H1 (cell line): ENCODE measurements around the gene KCNQ2. TPM values are rescaled to one million over a fixed set of nuclear protein-coding genes. Genes with fewer than 3 reads are reported as not detected.

Source experiments
- CTCF ChIA-PET: fragments of 300-600 bp; sonication (Branson Sonifier 250); formaldehyde crosslinking; loops from one replicate; lab custom pipeline; 2021; ENCODE audit not compliant: partially characterized antibody; lab: Charles Lee
- POLR2A ChIA-PET: fragments of 300-600 bp; sonication (Branson Sonifier 250); formaldehyde crosslinking; loops from one replicate; lab custom pipeline; 2021; ENCODE audit warnings: inconsistent platforms; ENCODE audit not compliant: partially characterized antibody; lab: Charles Lee
- DNase-seq, 2 experiments: peaks; one replicate each; pipeline versions ENCODE4 v3.0.0 to v3.0.0-alpha.2; 2010 to 2022; ENCODE audit warnings: low spot score in 2 of 2, low read depth in 1 of 2, mixed read lengths in 1 of 2
- FAIRE-seq: peaks from 2 replicates; lab custom pipeline; 2011; peaks lifted over from hg19 to GRCh38; lab: Jason Lieb, UNC
- H2AFZ ChIP-seq: 2 replicates; pipeline ENCODE4 v1.8.1; 2012; ENCODE audit warnings: low read length, inconsistent platforms
- H2AK5ac ChIP-seq: 2 replicates; pipeline ENCODE4 v1.6.1; 2013; ENCODE audit warnings: low read depth, low read length
- H2BK120ac ChIP-seq: replicated peaks from 2 replicates; pipeline ENCODE3; 2013; ENCODE audit warnings: low read depth, low read length, inconsistent platforms
- H2BK12ac ChIP-seq: 2 replicates; pipeline ENCODE4 v1.6.1; 2013; ENCODE audit warnings: low read depth, low read length
- H2BK15ac ChIP-seq: 2 replicates; pipeline ENCODE4 v1.6.1; 2013; ENCODE audit warnings: low read length
- H2BK20ac ChIP-seq: 2 replicates; pipeline ENCODE4 v1.6.1; 2013; ENCODE audit warnings: low read length
- H2BK5ac ChIP-seq: 2 replicates; pipeline ENCODE4 v1.6.1; 2013; ENCODE audit warnings: low read depth, low read length
- H3K14ac ChIP-seq: 2 replicates; pipeline ENCODE4 v1.6.1; 2013; ENCODE audit warnings: inconsistent platforms; ENCODE audit not compliant: insufficient read length
- H3K18ac ChIP-seq: 2 replicates; pipeline ENCODE4 v1.6.1; 2013; ENCODE audit warnings: low read length; ENCODE audit errors: extremely low read depth
- H3K23ac ChIP-seq: 2 replicates; pipeline ENCODE4 v1.6.1; 2013; ENCODE audit warnings: inconsistent platforms; ENCODE audit not compliant: insufficient read length
- H3K23me2 ChIP-seq: 2 replicates; pipeline ENCODE4 v1.6.1; 2013; ENCODE audit warnings: low read depth, low read length
- H3K27ac ChIP-seq: 2 replicates; pipeline ENCODE4 v1.6.1; 2011; ENCODE audit warnings: low read depth, low read length, inconsistent platforms
- H3K27me3 ChIP-seq, 4 experiments: replicated peaks in 1 of 4; 1 replicate in 1 of 4; 2 replicates in 3 of 4; pipeline versions ENCODE4 v1.6.1 to v1.8.1; 2011 to 2013; ENCODE audit warnings: low read length in 3 of 4, mild to moderate bottlenecking in 3 of 4, inconsistent platforms in 2 of 4, mixed read lengths in 2 of 4, moderate library complexity in 1 of 4; ENCODE audit not compliant: control insufficient read depth in 3 of 4, insufficient read depth in 3 of 4; ENCODE audit errors: extremely low read depth in 1 of 4
- H3K36me3 ChIP-seq, 4 experiments: 2 replicates each; pipeline versions ENCODE4 v1.6.1 to v1.8.1; 2011 to 2013; ENCODE audit warnings: mild to moderate bottlenecking in 4 of 4, low read length in 3 of 4, moderate library complexity in 2 of 4, control low read depth in 1 of 4, inconsistent platforms in 1 of 4; ENCODE audit not compliant: insufficient read depth in 4 of 4, control insufficient read depth in 2 of 4
- H3K4ac ChIP-seq: replicated peaks from 2 replicates; pipeline ENCODE3; 2013; ENCODE audit warnings: low read length, low read depth, mixed read lengths, inconsistent platforms; ENCODE audit not compliant: insufficient read length
- H3K4me1 ChIP-seq, 4 experiments: replicated peaks in 1 of 4; 1 replicate in 1 of 4; 2 replicates in 3 of 4; pipeline versions ENCODE4 v1.6.1 to v1.8.1; 2011 to 2013; ENCODE audit warnings: low read length in 3 of 4, inconsistent platforms in 2 of 4, mixed read lengths in 1 of 4; ENCODE audit not compliant: insufficient read depth in 4 of 4, control insufficient read depth in 3 of 4
- H3K4me2 ChIP-seq, 2 experiments: 2 replicates each; pipeline versions ENCODE4 v1.6.1 to v1.8.1; 2011 to 2013; ENCODE audit warnings: low read depth in 2 of 2, low read length in 2 of 2, control low read depth in 1 of 2, inconsistent platforms in 1 of 2, mild to moderate bottlenecking in 1 of 2; ENCODE audit not compliant: insufficient read depth in 1 of 2
- H3K4me3 ChIP-seq, 4 experiments: fragments of 200-600, 300-600 bp in 1 of 4; sonication (generic), shearing (Covaris generic), sonication (Bioruptor Twin) in 1 of 4; 2 replicates each; pipeline versions ENCODE4 v1.5.1 to v1.8.1; 2011 to 2016; ENCODE audit warnings: low read length in 4 of 4, low read depth in 3 of 4, control low read depth in 2 of 4, inconsistent platforms in 2 of 4, mild to moderate bottlenecking in 2 of 4, mixed read lengths in 1 of 4, moderate library complexity in 1 of 4; ENCODE audit not compliant: insufficient read depth in 2 of 4; ENCODE audit errors: extremely low read depth in 1 of 4
- H3K56ac ChIP-seq: replicated peaks from 2 replicates; pipeline ENCODE3; 2013; ENCODE audit warnings: low read depth, mild to moderate bottlenecking, mixed read lengths, low read length, inconsistent platforms; ENCODE audit not compliant: insufficient read length
- H3K79me1 ChIP-seq: 2 replicates; pipeline ENCODE4 v1.6.1; 2013; ENCODE audit warnings: low read depth, low read length, control low read depth
- H3K79me2 ChIP-seq, 2 experiments: 2 replicates each; pipeline versions ENCODE4 v1.6.1 to v1.8.1; 2012 to 2013; ENCODE audit warnings: low read length in 2 of 2, mild to moderate bottlenecking in 2 of 2, inconsistent platforms in 1 of 2; ENCODE audit not compliant: insufficient read depth in 2 of 2, control insufficient read depth in 1 of 2
- H3K9ac ChIP-seq, 4 experiments: replicated peaks in 1 of 4; 1 replicate in 1 of 4; 2 replicates in 3 of 4; pipeline versions ENCODE4 v1.6.1 to v1.8.1; 2011 to 2013; ENCODE audit warnings: low read depth in 3 of 4, low read length in 3 of 4, control low read depth in 2 of 4, mild to moderate bottlenecking in 2 of 4, moderate library complexity in 2 of 4, inconsistent platforms in 1 of 4; ENCODE audit errors: extremely low read depth in 1 of 4
- H3K9me3 ChIP-seq, 2 experiments: 2 replicates each; pipeline versions ENCODE4 v1.6.1 to v1.8.1; 2012 to 2013; ENCODE audit warnings: mild to moderate bottlenecking in 2 of 2, moderate library complexity in 2 of 2, control low read depth in 1 of 2, inconsistent platforms in 1 of 2, low read depth in 1 of 2, low read length in 1 of 2, mixed read lengths in 1 of 2; ENCODE audit not compliant: insufficient read depth in 2 of 2
- H4K20me1 ChIP-seq, 2 experiments: replicated peaks in 1 of 2; 2 replicates each; pipeline versions ENCODE3 to v1.8.1; 2011 to 2013; ENCODE audit warnings: inconsistent platforms in 2 of 2, low read length in 2 of 2, mild to moderate bottlenecking in 1 of 2; ENCODE audit not compliant: insufficient read depth in 2 of 2, control insufficient read depth in 1 of 2
- H4K5ac ChIP-seq: 2 replicates; pipeline ENCODE4 v1.6.1; 2013; ENCODE audit warnings: low read length, low read depth, mixed read lengths, inconsistent platforms; ENCODE audit not compliant: insufficient read length
- H4K8ac ChIP-seq: 2 replicates; pipeline ENCODE4 v1.8.0; 2013; ENCODE audit warnings: mild to moderate bottlenecking, moderate library complexity, low read length, inconsistent platforms; ENCODE audit not compliant: insufficient read depth; ENCODE audit errors: extremely low read depth
- H4K91ac ChIP-seq: replicated peaks from 2 replicates; pipeline ENCODE3; 2013; ENCODE audit warnings: low read length, mixed read lengths, inconsistent platforms; ENCODE audit not compliant: insufficient read length
- EP300 ChIP-seq, 2 experiments: IDR thresholded peaks; 1 replicate in 1 of 2; 2 replicates in 1 of 2; pipeline ENCODE4 v1.6.1; 2011 to 2012; ENCODE audit warnings: low read depth in 2 of 2, low read length in 2 of 2, mild to moderate bottlenecking in 2 of 2, borderline replicate concordance in 1 of 2, inconsistent platforms in 1 of 2, moderate library complexity in 1 of 2
- SIRT6 ChIP-seq: IDR thresholded peaks from one replicate; pipeline ENCODE4 v1.7.1; 2012; ENCODE audit warnings: low read length, inconsistent platforms
- YY1 ChIP-seq: IDR thresholded peaks from 2 replicates; pipeline ENCODE4 v1.6.1; 2011; ENCODE audit warnings: low read depth, mild to moderate bottlenecking, low read length
- WGBS, 2 experiments: shearing (Covaris generic) in 1 of 2; methylation state at CpG; one replicate each; pipeline versions ENCODE4 v1.1.6 to v1.1.7; 2013 to 2015; ENCODE audit warnings: low lambda C conversion rate in 2 of 2, mixed read lengths in 2 of 2, inconsistent platforms in 1 of 2, low coverage in 1 of 2, missing lambda C conversion rate in 1 of 2; ENCODE audit not compliant: insufficient replicate concordance in 2 of 2, insufficient coverage in 1 of 2, insufficient read length in 1 of 2; ENCODE audit errors: extremely low coverage in 1 of 2, missing lambda C conversion rate in 1 of 2; 5-methylcytosine and 5-hydroxymethylcytosine counted together
- polyA plus RNA-seq, 7 experiments: library from polyadenylated mRNA; depleted of rRNA in 3 of 7; stranded (reverse) in 5 of 7; unstranded in 2 of 7; fragments of >200 nt in 5 of 7; fragments of 200-250 nt in 2 of 7; gene quantifications; 1 replicate in 5 of 7; 2 replicates in 1 of 7; 4 replicates in 1 of 7; pipeline versions ENCODE4 v1.2.1 to v1.2.3, GENCODE V29; 2011 to 2013; ENCODE audit warnings: missing spikeins in 2 of 7, mixed read lengths in 2 of 7
- total RNA-seq: library from RNA; stranded (reverse); fragmentation: NEBNext Ultra II Directional; extraction: Animal tissue kit (Norgen Biotek cat#: 25700); gene quantifications from 2 replicates; pipeline ENCODE4 v1.2.1, GENCODE V29; 2021

Gene KCNQ2
- total and polyA plus RNA-seq, 2 of the 8 experiments (the other 6 are each of a cell fraction or from before 2014, with no cell fraction given): 82.6 to 243 TPM

- peaks cover 0 to 2% (median 0%) of the 10 kb centered on the region in 4 experiments; a peak in 1 of 7 replicates for H3K27me3 ChIP-seq
- no peak overlapping the region for H2BK12ac ChIP-seq
- no peaks in the 10 kb centered on the region for H3K4me1 ChIP-seq
- H2BK5ac ChIP-seq: no peak overlapping the region
- H3K27ac ChIP-seq: no peak overlapping the region
- H2AK5ac ChIP-seq: no peak overlapping the region
- no peak overlapping the region for H3K4me3 ChIP-seq
- FAIRE-seq (no peak), DNase-seq (no peak)
- no peak overlapping the region for H4K5ac ChIP-seq
- H4K8ac ChIP-seq: no peak overlapping the region
- no peak overlapping the region for H3K23ac ChIP-seq
- H3K9ac ChIP-seq: no peak overlapping the region
- H3K23me2 ChIP-seq: no peaks in the 10 kb centered on the region
- no peak overlapping the region for H2BK20ac ChIP-seq
- no peak overlapping the region for H3K14ac ChIP-seq
- no peak overlapping the region for H3K4ac ChIP-seq
- no peak overlapping the region for H3K56ac ChIP-seq
- H4K20me1 ChIP-seq: peaks cover 0 to 5% of the 10 kb centered on the region in 2 experiments
- ChIA-PET POLR2A (no interaction called here), CTCF (no interaction called here)
- no peaks in the 10 kb centered on the region for H3K79me2 ChIP-seq
- no peak overlapping the region for H3K18ac ChIP-seq
- WGBS, 2 experiments: 88% methylated on average over 3 of the region's 3 CpGs; no CpG with 5 or more reads in 1 of the 2 experiments
- H4K91ac ChIP-seq: no peak overlapping the region
- no peaks in the 10 kb centered on the region for H3K79me1 ChIP-seq
- H3K36me3 ChIP-seq: no peaks in the 10 kb centered on the region
- H2AFZ ChIP-seq: no peak overlapping the region
- no peaks in the 10 kb centered on the region for H3K9me3 ChIP-seq
- no peak overlapping the region for H2BK120ac ChIP-seq
- no peak overlapping the region for H2BK15ac ChIP-seq
- H3K4me2 ChIP-seq: no peak overlapping the region
- TF ChIP-seq SIRT6 (no peak), EP300 (IDR thresholded peaks at IDR 0.05; ENCODE audit: borderline replicate concordance in 1 of 2, low read depth in 2 of 2, low read length in 2 of 2) (no peak), YY1 (no peak)
Measured at GRCh38 chr20:63513207-63513606, 40.8 kb upstream of the KCNQ2 start.
